Measurements from ENCODE around the gene SUPT4H1. TPM values are rescaled to one million over a fixed set of nuclear protein-coding genes. Genes with fewer than 3 reads are reported as not detected.

SUPT4H1 gene
- total and polyA plus RNA-seq, 9 of the 15 experiments (the other 6 are each of a cell fraction or from before 2014, with no cell fraction given) = 62.1 to 320 (median 117) TPM

DNA sequence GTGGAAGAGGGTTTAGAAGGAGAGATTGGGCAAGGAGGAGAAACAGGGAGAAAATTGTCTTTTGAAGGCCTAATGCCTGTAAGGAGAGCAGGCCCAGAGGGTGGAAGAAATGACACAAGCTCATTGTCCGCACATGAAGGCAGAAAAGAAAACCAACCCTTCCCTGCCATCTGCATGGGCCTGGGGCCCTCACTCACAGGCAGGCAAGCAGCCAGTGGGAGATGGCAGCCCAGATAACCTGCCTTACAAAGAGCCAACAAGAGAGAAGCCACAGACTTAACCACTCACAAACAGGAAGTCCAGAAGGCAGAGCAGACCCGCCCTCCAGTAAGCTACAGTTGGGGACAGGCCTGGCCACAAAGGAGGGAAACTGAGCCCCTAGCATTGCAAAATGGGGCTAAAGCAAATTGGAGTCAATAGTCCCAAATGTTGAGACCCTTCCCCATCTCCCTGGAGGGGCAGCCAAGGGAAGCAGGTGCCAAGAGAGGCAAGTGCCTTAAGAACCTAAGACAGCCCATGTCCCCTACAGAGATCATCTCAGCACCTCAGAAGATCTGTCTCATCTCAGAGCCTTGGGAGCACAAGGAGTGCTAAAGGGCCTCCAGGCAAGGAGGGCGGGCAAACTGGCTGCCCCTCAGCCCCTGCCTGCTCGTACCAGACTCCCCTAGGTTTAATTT lies 16.1 kb downstream of the SUPT4H1 start (continued):
- no peak for TF ChIP-seq THRA (IDR thresholded peaks at IDR 0.05)
- TF ChIP-seq HMG20B (CRISPR knock-in tag; IDR thresholded peaks at IDR 0.05) = no peak
- no peak for TF ChIP-seq CHD1 (IDR thresholded peaks at IDR 0.05; ENCODE audit: low read length)
- TF ChIP-seq ZNF3 (CRISPR knock-in tag; IDR thresholded peaks at IDR 0.05) = no peak
- no peak for TF ChIP-seq ZNF561 (CRISPR knock-in tag; conservative IDR thresholded peaks at IDR 0.05)
- 0 out of 4 replicates have a peak, but pooled peaks of 1 of the 2 experiments have one; percentile 16 for TF ChIP-seq TEAD1 (CRISPR knock-in tag; IDR thresholded peaks at IDR 0.05)
- no peak for TF ChIP-seq MCM3 (IDR thresholded peaks at IDR 0.05)
- no peak for TF ChIP-seq TAL1 (IDR thresholded peaks at IDR 0.05)
- TF ChIP-seq FOS (IDR thresholded peaks at IDR 0.05; ENCODE audit: extremely low read depth, insufficient read length) = no peak
- TF ChIP-seq ZSCAN32 (CRISPR knock-in tag; IDR thresholded peaks at IDR 0.05) = no peak
- TF ChIP-seq TSHZ1 (CRISPR knock-in tag; IDR thresholded peaks at IDR 0.05) = no peak
- TF ChIP-seq PCBP1 (IDR thresholded peaks at IDR 0.05; ENCODE audit: low read depth, low read length, poor library complexity, severe bottlenecking) = no peak
- no peak for TF ChIP-seq BRF1 (IDR thresholded peaks at IDR 0.05; ENCODE audit: borderline replicate concordance, extremely low read depth, insufficient read length)
- TF ChIP-seq ARID2 (IDR thresholded peaks at IDR 0.05) = no peak
- no peak for TF ChIP-seq SRSF7 (optimal IDR thresholded peaks at IDR 0.05; ENCODE audit: low read depth, low read length)
- TF ChIP-seq, protein P1, sequence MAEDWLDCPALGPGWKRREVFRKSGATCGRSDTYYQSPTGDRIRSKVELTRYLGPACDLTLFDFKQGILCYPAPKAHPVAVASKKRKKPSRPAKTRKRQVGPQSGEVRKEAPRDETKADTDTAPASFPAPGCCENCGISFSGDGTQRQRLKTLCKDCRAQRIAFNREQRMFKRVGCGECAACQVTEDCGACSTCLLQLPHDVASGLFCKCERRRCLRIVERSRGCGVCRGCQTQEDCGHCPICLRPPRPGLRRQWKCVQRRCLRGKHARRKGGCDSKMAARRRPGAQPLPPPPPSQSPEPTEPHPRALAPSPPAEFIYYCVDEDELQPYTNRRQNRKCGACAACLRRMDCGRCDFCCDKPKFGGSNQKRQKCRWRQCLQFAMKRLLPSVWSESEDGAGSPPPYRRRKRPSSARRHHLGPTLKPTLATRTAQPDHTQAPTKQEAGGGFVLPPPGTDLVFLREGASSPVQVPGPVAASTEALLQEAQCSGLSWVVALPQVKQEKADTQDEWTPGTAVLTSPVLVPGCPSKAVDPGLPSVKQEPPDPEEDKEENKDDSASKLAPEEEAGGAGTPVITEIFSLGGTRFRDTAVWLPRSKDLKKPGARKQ (CRISPR knock-in tag; IDR thresholded peaks at IDR 0.05) = no peak
- TF ChIP-seq CHAMP1 (IDR thresholded peaks at IDR 0.05) = no peak
- no peak for TF ChIP-seq CBX3 (IDR thresholded peaks at IDR 0.05; ENCODE audit: borderline replicate concordance in 1 of 2, low read length in 2 of 2)
